Stimulated activated CD4-positive, alpha-beta T cell treated with anti-CD3 and anti-CD28 coated beads, Interleukin-12 subunit alpha, Interleukin-12 subunit beta, amount 100 ng/mL, for 4 hours (primary cell): ENCODE results near the gene CDC42SE2.
"Not testable (repeated sequence)": the region's sequence is repeated elsewhere in the genome, so short reads cannot be mapped to it uniquely, and the experiment has no call there.

Experiments used
- DNase-seq: peaks from one replicate; pipeline ENCODE4 v3.0.0-alpha.2; 2020

Gene CDC42SE2

DNA sequence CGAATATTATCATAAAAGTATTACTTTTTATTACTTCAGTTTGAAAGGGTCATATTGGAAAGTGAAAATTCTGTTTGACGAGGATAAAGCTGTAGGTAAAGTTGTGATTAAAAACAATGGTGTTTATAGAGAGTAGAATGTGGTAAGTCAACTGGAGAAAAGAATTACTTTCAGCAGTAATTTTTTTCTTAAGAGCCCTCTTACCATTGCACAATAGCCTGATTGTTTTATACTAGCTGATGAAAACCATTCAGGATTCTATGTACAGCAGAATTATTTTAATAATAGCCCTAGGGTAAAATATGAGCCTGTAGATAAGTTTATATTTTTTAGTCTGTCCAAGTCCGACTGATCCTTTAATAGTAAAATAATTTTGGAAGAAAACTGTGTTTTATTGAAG lies 16.6 kb downstream of the CDC42SE2 start:
- no peak for DNase-seq

DNA sequence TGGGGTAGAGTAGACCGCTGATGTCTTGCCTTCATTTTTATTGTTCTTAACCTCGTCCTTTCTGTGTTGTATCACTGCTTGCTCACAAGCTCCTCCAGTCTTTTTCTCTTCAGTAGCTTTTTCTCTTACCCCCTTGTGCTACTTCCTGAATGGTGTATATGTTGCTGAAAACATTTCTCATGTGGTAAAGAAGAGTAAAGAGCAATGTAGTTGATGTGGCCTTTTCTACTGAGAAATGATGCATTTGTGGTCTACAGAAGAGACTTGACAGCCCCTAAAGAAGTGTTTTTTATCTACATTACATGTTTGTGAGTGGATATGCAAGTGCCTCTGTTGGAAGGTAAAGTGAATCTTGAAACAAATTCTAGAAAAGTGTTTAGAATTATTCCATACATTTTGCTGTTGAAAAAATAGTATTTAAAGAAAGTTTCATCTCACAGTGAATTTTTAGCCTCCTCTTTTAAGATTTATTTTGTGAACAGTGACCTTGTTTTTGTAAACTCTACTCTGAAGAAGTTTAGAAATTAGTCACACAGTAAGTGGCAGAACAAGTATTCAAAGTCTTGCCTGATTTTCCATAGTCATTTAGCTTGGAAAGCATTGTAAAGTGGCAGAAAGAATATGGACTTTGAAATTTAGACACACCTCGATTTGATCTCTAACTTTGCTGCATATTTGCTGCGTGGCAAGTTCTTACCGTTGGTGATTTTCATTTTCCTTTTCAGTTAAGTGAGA lies 17.4 kb downstream of the CDC42SE2 start:
- no peak for DNase-seq

DNA sequence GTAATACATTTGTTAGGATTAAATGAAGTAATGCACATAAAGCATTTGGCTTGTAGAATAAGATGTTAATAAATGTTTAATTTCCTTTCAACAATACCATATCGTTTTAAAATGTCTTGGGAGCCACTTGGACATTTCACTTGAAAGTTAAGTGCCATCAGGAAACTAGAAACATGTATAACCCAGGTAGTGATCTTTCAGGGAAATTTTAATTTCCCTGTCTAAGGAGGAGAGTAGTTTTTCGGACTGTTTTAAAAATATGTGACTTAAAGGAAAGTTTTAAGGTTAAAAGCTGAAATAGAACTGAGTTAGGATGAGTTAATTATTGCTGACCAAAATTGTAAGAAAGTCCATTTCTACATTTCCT lies 18.0 kb downstream of the CDC42SE2 start:
- no peak for DNase-seq

DNA sequence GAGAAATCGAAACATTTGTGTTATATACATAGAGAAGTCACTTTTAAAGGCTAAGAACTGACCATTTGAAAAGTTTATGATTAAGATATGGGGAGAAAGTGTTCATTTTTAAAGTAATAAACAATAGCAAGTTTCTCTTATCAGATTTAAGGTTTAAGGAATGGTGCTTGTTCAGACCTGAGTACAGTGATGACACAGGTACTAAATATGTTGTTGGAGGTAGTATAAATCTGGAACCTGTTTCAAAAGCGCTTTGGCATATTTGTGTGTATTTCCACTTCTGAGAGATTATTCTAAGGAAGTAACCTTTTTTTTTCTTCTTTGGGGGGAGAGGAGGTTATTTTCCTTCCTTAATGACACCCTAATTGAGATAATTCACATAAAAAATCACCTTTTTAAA lies 18.4 kb downstream of the CDC42SE2 start:
- no peak for DNase-seq

DNA sequence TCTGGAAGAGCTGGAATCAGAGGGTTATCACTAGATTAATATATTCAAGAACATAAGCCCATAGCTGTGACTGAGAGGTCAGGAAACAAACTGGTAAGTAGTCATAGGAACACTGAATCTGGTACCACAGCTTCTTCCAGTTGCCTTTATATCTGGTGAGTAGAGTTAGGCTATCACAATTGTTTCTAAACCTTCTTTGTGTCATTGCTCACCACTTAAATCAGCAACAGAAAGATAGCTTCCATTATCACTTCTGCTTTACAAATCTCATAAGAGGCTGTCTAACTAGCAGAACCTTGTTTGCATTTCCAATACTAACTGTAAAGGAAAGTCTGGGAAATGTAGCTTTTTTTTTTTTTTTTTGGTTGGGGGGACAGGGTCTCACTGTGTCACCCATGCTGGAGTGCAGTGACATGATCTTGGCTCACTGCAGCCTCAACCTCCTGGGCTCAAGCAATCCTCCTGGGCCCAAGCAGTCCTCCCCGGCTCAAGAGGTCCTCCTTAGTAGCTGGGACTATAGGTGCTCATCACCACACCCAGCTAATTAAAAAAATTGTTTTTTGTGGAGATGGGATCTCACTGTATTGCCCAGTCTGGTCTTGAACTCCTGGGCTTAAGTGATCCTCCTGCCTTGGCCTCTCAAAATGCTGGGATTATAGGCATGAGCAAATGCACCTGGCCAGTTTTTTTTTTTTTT lies 22.0 kb downstream of the CDC42SE2 start:
- no peak for DNase-seq

DNA sequence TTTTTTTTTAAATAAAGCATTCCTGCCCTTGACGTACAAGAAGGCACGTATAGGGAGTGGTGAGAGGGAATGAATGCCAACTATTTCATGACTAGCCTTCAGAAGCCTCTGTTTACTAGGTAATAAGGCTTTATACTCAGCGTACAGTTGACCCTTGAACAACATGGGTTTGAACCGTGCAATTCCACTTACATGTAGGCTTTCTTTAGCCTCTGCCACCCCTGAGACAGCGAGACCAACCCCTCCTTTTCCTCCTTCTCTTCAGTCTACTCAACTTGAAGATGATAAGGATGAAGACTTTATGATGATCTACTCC lies 22.5 kb downstream of the CDC42SE2 start:
- no peak for DNase-seq

DNA sequence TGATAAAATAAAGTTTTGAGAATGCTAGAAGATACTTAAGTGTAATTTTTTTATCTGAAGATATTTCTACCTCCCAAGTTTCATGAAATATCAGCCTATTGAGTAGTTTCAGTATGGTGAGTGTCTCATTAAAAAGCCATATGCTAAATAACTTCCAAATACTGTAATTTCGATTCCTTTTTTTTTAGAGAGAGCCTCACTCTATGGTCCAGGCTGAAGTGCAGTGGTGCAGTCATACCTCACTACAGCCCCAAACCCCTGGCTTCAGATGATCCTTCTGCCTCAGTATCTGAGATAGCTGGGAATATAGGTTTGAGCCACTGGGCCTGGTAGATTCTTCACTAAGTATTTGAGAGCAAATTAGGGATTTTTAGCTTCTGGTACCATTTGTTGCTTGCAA lies 24.5 kb downstream of the CDC42SE2 start:
- DNase-seq = no peak

DNA sequence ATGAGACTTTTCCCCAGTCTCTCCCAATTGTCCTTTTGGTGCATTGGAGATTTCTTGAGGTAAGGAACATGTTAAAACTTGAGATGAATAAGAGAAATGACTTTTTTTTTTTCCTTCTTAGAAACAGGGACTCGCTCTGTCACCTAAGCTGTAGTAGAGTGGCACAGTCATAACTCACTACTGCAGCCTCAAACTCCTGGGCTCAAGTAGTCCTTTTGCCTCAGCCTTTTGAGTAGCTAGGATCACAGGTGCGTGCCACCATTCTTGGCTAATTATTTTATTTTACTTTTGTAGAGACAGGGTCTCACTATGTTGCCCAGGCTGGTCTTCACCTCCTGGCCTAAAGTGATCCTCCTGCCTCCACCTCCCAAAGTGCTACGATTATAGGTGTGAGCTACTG lies 25.9 kb downstream of the CDC42SE2 start:
- no peak for DNase-seq

DNA sequence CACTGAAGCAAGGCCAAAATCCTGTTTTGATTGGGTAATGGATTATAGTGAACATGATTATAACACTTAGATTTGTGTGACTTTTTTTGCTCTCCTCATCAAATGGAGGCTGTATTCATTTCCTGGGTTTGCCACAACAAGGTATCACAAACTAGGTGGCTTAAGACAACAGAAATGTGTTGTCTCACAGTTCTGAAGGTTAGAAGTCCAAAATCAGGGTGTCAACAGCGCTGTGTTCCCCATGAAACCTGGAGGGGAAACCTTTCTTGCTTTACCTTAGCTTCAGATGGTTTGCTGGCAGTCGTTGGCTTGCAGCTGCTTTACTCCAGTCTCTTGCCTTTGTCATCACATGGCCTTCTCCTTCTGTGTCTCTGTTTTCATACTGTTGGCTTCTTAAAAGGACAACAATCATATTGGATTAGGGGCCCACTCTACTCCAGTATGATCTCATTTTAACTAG lies 32.4 kb downstream of the CDC42SE2 start:
- no peak for DNase-seq

DNA sequence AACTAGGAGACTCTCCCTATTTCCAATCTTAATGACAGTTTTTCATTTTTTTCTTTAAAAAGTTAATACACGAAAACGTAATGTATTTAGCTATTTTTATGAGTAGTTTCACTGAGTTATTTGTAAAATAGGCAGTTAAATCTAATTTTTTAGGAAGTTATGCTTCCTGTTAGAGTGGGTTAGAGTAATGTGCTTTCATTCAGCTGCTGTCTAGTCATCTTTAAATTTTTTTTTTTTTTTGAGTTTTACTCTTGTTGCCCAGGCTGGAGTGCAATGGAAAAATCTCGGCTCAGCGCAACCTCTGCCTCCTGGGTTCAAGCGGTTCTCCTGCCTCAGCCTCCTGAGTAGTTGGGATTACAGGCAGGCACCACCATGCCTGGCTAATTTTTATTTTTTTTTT lies 34.0 kb downstream of the CDC42SE2 start:
- DNase-seq = no peak

DNA sequence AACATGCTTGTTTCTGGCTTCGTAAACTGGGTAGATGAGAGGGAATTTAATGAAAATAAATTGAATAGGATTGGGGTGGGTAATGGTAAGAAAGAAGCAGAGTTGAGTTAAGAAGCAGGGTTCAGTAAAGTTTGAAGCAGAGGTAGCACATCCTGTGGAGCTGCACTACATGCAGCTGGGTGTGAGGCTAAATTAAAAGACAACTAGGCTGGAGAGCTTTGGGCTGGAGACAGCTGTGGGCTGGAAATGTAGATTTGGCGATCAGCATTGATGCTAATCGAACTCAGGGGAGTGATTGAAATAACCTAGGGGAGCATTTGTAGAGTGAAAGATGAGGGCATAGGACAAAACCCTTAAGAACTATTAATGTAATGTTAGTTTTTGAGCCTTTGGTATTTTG lies 35.6 kb downstream of the CDC42SE2 start:
- no peak for DNase-seq

DNA sequence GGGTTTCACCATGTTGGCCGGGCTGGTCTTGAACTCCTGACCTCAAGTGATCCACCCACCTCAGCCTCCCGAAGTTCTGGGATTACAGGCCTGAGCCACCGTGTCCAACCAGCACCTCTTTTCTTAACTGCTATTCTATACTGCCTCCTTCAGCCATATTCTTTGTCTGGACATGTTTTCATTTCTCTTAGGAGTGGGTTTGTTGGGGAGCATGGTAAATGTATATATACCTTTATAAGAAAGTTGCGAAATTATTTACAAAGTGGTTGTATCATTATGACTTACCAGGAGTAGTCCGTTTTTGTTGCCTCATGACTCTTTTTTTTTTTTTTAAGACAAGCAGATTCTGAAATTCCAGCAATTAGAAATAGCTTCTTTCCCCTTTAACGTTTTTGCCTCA lies 38.7 kb downstream of the CDC42SE2 start:
- DNase-seq = no peak

DNA sequence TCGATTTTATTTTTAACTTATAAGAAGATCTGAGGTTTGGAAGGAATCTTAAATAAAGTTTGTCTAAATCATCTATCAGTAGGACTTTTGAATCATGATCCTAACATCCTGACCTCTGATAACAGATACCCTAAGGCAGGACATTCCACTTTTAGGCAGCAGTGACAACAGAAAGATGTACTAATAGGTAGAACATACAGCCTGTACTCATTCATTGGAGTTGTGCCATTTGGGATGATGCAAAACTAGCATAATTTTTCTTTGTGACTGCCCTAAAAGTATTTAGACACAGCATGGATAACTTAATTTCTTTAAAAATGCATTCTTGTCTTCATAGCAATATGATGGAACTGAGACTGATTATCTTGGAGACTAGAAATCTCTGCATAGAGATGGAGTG lies 39.7 kb downstream of the CDC42SE2 start:
- DNase-seq = no peak

DNA sequence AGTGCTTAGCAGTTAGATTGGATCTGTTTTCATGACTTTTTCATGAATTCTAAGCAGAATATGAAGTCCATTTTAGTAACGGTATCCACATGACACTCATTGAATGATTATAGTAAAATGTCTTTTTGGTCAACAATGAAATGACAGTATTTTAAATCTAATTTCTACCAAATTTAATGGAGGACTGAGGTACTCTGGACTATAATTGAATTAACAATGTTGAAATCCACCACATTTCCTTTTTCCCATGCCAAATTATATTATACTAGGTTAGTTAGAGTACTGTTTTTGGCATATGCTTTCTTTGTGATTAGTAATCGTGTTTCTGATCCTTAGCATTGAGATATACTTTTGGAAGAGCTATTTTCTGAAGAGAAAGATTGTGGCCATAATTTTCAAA lies 40.6 kb downstream of the CDC42SE2 start:
- DNase-seq = no peak

DNA sequence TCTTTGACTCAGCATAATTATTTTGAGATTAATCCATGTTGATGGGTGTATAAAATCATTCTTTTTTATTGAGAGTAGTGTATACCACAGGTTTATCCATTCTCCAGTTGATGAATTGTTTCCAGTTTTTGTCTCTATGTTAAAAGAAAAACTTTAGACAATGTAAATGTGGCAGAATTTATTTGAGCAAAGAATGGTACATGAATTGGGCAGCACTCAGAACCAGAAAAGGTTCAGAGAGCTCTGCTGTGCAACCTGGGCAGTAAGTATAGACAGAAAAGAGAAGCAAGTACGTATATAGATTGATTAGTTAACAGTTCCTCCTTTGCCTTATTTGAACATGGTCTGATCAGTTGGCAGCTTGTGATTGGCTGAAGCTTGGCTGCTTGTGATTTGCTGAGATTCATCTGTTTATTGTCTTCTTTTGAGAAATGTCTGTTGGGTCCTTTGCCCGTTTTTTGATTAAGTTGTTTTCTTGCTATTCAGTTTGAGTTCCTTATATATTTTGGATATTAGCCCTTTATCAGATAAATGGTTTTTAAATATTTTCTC lies 41.4 kb downstream of the CDC42SE2 start:
- DNase-seq = no peak

DNA sequence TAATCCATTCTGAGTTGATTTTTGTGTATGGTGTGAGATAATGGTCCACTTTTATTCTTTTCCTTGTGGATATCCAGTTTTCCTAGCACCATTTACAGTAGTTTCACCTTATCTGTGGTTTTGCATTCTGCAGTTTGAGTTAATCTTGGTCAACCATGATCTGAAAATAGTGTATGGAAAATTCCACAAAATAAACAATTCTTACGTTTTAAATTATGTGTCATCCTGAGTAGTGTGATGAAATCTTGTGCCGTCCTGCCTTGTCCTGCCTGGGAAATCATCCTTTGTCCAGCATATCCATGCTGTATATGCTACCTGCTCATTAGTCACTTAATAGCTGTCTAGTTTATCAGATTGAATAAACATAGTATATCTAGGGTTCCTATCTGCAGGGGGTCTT lies 42.1 kb downstream of the CDC42SE2 start:
- no peak for DNase-seq

DNA sequence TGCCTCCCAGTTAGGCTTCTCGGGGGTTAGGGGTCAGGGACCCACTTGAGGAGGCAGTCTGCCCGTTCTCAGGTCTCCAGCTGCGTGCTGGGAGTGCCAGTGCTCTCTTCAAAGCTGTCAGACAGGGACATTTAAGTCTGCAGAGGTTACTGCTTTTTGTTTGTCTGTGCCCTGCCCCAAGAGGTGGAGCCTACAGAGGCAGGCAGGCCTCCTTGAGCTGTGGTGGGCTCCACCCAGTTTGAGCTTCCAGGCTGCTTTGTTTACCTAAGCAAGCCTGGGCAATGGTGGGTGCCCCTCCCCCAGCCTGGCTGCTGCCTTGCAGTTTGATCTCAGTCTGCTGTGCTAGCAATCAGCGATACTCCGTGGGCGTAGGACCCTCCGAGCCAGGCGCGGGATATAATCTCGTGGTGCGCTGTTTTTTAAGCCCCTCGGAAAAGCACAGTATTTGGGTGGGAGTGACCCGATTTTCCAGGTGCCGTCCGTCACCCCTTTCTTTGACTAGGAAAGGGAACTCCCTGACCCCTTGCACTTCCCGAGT lies 48.5 kb downstream of the CDC42SE2 start:
- DNase-seq = not testable (repeated sequence)

DNA sequence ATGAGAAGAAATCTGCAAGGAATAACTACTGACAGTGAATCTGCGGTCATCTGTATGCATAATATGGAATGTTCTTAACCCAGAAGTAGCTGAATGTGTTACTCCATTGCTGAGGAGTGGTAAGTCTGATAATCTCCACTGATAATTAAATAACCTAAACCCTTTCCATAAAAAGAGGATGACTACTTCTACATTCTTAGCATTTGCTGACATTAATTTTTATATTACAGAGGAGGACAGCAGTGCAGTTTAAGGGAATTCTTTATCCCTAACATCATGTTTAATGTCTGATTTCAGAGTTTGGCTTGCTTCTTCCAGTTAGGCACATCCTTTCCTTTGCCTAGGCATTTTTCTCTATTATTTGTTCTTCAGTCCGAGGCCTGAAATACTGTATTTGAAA lies 52.2 kb downstream of the CDC42SE2 start:
- no peak for DNase-seq

DNA sequence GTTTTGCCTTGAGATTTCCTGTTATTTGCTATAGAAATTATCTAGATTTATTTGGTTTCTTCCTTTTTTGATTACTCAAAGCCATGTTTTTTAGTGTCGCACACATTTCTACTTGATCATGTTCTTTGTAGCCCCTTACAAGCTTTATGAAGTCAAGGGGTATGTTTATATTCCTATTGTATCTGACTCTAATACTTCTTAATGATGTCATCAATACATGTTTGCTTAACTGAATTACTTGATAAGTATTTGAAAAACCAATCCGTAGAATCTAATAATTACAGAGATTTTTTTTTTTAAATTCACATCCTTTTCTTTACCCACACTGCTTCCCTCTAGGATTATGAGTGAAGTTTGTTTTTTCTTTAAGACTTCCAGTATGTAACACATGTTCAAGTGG lies 53.0 kb downstream of the CDC42SE2 start:
- DNase-seq = no peak

DNA sequence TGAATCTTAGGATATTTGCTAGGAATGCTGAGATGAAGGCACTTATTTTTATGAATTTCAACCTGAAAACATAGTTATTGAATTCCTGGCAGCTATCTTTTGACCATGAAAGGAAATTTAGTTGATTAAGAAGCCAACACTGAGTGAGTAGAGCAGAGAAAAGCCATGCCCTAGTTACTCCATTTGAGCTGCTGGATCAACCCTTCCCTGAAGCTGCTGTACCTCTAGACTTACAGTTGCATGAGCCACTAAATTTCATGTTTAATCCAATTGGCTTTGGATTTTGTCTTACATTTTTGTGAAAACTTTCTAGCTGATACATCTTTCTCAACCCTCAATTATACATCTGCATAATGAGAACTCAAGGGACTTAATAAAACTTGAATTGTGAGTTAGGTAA lies 54.6 kb downstream of the CDC42SE2 start:
- DNase-seq = no peak

DNA sequence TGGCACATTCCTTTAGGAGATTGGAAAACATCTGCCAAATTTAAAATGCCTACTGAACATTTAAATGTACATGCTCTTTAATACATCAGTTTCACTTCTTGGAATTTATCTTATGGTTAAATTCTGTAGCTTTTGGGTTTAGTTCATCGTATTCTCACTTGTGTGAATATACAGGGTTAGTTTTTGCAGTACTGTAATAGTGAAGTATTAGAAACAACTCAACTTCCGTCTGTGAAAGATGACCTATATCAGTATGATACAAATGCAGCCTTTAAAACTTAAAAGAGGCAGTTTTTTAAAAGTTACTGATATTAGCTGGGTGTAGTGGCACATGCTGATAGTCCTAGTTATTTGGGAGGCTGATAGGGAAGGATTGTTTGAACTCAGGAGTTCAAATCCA lies 57.2 kb downstream of the CDC42SE2 start:
- no peak for DNase-seq

DNA sequence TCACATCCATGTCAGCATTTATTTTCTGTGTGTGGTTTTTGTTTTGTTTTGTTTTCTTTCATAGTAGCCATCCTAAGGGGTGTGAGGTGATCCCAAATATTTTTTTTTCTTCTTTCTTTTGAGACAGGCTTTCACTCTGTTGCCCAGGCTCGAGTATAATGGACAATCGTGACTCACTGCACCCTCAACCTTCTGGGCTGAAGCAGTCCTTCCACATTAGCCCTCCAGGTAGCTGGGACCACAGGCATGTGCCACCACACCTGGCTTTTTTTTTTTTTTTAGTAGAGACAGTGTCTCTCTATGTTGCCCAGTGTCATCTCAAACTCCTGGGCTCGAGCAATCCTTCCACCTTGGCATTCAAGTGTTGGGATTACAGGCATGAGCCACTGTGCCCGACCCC lies 59.1 kb downstream of the CDC42SE2 start:
- no peak for DNase-seq

DNA sequence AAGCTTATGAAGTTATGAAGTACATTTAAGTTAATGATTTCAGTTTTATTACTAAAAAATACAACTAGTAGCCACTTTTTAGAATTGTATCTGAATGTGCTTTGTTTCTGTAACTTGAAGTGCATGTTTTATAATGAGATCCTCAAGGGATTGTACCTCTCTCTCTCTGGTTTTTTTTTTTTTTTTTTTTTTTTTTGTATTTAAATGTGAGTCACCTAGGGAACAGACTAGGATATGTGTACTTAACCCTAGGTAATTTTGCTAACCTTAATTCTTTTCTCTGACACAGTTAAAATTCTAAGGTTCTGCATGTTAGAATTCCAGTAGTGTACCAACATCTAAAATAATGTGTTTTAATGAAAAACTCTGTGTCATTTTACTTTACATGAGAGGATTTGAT lies 59.5 kb downstream of the CDC42SE2 start:
- no peak for DNase-seq

DNA sequence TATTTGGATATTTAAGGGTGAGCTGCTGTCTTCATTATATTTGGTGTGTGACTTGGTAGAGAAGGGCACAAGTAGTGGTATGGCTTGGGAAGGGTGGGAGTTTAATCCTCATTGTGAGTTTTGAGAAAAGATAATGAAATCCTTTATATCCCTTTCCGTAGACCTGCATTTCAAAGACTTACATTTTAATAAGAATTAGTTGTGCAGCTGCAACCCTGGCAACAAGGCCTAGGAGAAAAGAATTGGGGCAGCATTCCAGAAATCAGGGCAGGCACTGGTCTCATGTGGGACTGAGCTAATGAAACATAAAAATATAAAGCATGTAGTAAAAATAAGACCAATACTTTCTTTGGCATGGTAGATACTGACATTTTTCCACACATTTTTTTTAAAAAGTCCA lies 60.5 kb downstream of the CDC42SE2 start:
- DNase-seq = no peak
